ENCODE results near the gene RIN1.
"Not testable (repeated sequence)": the region's sequence is repeated elsewhere in the genome, so short reads cannot be mapped to it uniquely, and the experiment has no call there.

Gene RIN1

GRCh38 chr11:66350560-66351235 lies 14.5 kb upstream of the RIN1 start:
- DNase-seq, result not testable (repeated sequence)

- no peak for DNase-seq
Measured at GRCh38 chr11:66349084-66349386, 12.8 kb upstream of the RIN1 start.

GRCh38 chr11:66347425-66348276 lies 11.4 kb upstream of the RIN1 start, which contains the start of gene B4GAT1:
TSS of gene B4GAT1 (minus strand) at chr11:66347629. CDS start at chr11:66347545, 84 bp downstream.
- DNase-seq, result peak; percentile 85

GRCh38 chr11:66346476-66347424 lies 10.5 kb upstream of the RIN1 start:
- DNase-seq, result no peak

- DNase-seq, result no peak
Measured at GRCh38 chr11:66345316-66345649, 9.0 kb upstream of the RIN1 start.

- DNase-seq, result peak; percentile 97
Measured at GRCh38 chr11:66344550-66345315, 8.5 kb upstream of the RIN1 start, which contains the start of gene BRMS1. TSS of gene BRMS1 (minus strand) at chr11:66345104. CDS start at chr11:66342234, 2,870 bp downstream.

GRCh38 chr11:66343176-66343575 lies 6.9 kb upstream of the RIN1 start:
- no peak for DNase-seq

GRCh38 chr11:66341502-66342126 lies 5.4 kb upstream of the RIN1 start:
- no peak for DNase-seq

- DNase-seq, result no peak
Measured at GRCh38 chr11:66340596-66341501, 4.6 kb upstream of the RIN1 start.

- DNase-seq, result no peak
Measured at GRCh38 chr11:66339686-66340483, 3.7 kb upstream of the RIN1 start.

GRCh38 chr11:66339162-66339675 lies 3.0 kb upstream of the RIN1 start:
- DNase-seq, result no peak

- DNase-seq, result no peak
Measured at GRCh38 chr11:66338276-66339161, 2.3 kb upstream of the RIN1 start.

- DNase-seq, result no peak
Measured at GRCh38 chr11:66337103-66337899, 1.1 kb upstream of the RIN1 start.

- peak; percentile 20 for DNase-seq
Measured at GRCh38 chr11:66335531-66336233, 552 bp downstream of the RIN1 start.

GRCh38 chr11:66334605-66335442 lies 1.4 kb downstream of the RIN1 start:
- DNase-seq, result peak; percentile 41

Data from suppressor macrophage treated with lipopolysaccharide for 4 hours (primary cell).